ENCODE measurements around the gene PSG5.
"Not testable (repeated sequence)": the region's sequence is repeated elsewhere in the genome, so short reads cannot be mapped to it uniquely, and the experiment has no call there.

Gene PSG5

DNA sequence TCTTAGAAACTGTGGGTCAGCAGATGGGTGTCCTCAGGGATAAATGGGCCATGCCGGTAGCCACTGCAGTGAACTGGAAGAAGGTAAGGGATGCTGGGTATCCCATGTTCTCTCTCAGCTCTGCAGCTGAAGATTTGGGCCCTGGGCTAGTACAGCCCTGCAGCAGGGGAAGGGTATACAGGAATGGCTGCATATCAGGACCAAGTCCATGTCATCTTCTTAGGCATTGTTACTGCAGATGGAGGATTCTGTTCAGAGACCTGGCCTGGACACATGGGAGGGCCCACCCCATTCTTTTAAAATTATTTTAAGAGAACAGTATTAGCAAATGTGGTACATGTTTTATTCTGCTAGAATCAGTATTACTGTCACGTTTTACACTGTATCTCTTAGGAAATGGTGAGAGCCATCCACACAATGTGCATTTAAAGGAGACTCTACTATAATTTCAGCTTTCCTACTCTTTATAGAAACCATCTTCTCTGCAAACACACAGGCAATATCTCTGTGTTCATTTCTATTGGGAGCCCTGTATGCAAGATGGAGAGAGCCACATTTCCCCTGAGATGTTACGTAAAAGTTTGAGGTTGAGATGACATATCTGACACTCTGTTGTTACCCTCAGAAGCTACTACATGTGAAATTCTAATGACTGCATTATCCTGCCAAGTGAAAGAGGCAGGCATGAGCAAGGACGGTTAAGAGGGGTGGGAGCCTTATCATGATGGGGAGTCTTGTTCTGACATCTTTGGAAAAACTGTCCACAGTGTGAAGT, 6.2 kb upstream of the PSG5 start:
- DNase-seq (ENCODE audit: low read depth in 1 of 2, low spot score in 1 of 2); H3K27ac ChIP-seq (replicated peaks); H3K4me3 ChIP-seq (replicated peaks; ENCODE audit: insufficient read depth, low read length); H3K27me3 ChIP-seq (ENCODE audit: insufficient read depth, poor library complexity, severe bottlenecking): not testable (repeated sequence)

DNA sequence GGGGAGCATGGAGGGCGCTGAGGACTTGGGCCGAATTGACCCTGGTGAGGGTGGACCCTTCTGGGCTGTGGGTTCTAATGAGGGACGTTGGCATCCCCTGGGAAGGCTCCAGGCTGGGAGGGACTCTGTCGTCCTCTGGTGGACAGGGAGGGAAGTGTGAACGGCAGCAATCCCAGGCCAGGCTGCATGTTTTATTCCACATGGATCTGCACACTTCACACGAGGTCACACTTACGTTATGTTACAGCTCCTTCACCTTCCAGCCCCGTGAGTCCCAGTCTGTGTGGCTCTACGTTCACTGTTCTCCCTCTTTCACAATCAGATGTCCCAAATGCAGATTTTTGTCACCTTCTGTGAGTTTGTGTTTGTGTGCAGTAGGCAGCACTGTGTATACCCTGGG, 1.8 kb upstream of the PSG5 start:
- not testable (repeated sequence) for H3K27ac ChIP-seq (replicated peaks); H3K4me3 ChIP-seq (replicated peaks; ENCODE audit: insufficient read depth, low read length); H3K27me3 ChIP-seq (ENCODE audit: insufficient read depth, poor library complexity, severe bottlenecking); DNase-seq (ENCODE audit: low read depth in 1 of 2, low spot score in 1 of 2)

DNA sequence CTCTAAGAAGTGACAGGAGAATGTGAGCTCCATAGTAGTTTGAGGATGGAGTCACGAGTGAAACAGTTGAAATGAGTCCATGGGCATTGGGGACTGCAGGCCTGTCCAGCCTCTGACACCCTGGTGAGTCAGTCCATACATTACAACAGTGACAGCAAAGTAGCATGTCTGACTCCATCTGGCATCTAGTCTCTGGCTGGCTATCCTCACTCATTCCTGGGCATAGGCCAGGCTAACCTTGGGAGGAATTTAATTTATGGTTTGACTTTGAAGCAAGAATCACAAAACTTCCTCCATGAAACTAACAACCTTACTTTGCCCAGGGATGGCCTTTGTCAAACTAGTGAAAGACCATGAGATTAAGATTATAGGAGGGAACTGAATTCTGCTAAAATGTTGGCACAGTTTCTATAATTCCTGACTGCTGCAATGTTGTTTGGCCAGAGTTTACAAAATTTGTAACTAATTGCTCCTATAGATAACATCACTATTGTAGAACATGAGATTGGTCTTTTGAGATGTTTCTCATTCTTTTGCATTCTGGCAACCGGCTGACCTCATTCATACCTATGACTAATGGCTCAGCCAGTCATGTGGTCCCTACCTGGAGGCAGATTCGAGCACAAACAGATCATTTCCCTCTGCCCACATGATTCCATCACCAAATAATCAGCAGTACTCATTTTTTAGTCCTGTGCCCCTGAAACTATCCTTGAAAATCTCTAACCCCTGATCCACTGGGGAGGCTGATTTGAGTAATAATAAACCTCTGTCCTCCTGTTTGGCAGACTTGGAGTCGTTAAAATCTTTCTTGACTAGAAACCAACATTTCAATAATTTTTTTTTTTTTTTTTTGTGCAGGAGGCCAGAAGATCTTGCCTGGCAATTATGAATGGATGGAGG, 4.2 kb downstream of the PSG5 start:
- not testable (repeated sequence) for H3K4me3 ChIP-seq (replicated peaks; ENCODE audit: insufficient read depth, low read length); DNase-seq (ENCODE audit: low read depth in 1 of 2, low spot score in 1 of 2); H3K27me3 ChIP-seq (ENCODE audit: insufficient read depth, poor library complexity, severe bottlenecking); H3K27ac ChIP-seq (replicated peaks)

GRCh38 chr19:43179569-43180147, 6.7 kb downstream of the PSG5 start:
- not testable (repeated sequence) for H3K27me3 ChIP-seq (ENCODE audit: insufficient read depth, poor library complexity, severe bottlenecking); H3K27ac ChIP-seq (replicated peaks); DNase-seq (ENCODE audit: low read depth in 1 of 2, low spot score in 1 of 2); H3K4me3 ChIP-seq (replicated peaks; ENCODE audit: insufficient read depth, low read length)

GRCh38 chr19:43178577-43178976, 7.8 kb downstream of the PSG5 start:
- H3K27ac ChIP-seq (replicated peaks); DNase-seq (ENCODE audit: low read depth in 1 of 2, low spot score in 1 of 2); H3K4me3 ChIP-seq (replicated peaks; ENCODE audit: insufficient read depth, low read length); H3K27me3 ChIP-seq (ENCODE audit: insufficient read depth, poor library complexity, severe bottlenecking): not testable (repeated sequence)

DNA sequence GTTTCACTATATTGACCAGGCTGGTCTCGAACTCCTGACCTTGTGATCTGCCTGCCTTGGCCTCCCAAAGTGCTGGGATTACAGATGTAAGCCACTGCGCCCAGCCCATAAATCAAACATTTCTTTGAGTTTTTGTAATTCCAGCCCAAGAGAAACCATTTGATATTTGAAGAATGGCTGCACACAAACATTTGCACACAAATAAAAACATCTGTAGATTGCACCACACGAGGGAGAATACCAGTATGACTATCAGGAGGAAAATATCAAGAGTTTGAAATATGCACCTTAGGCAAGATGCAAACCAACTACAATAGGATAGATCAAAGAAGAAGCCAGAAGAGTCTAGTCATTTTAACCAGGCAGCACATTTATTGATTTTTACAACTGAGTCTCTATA, 20.4 kb downstream of the PSG5 start:
- not testable (repeated sequence) for DNase-seq (ENCODE audit: low read depth in 1 of 2, low spot score in 1 of 2)

GRCh38 chr19:43163135-43163534, 23.2 kb downstream of the PSG5 start:
- not testable (repeated sequence) for H3K27ac ChIP-seq (replicated peaks); H3K4me3 ChIP-seq (replicated peaks; ENCODE audit: insufficient read depth, low read length); H3K27me3 ChIP-seq (ENCODE audit: insufficient read depth, poor library complexity, severe bottlenecking); DNase-seq (ENCODE audit: low read depth in 1 of 2, low spot score in 1 of 2)

More for the DNA sequence above, 20.4 kb downstream of the PSG5 start:
- not testable (repeated sequence) for H3K27ac ChIP-seq (replicated peaks); H3K4me3 ChIP-seq (replicated peaks; ENCODE audit: insufficient read depth, low read length); H3K27me3 ChIP-seq (ENCODE audit: insufficient read depth, poor library complexity, severe bottlenecking)

GRCh38 chr19:43162261-43162660, 24.1 kb downstream of the PSG5 start:
- not testable (repeated sequence) for H3K27me3 ChIP-seq (ENCODE audit: insufficient read depth, poor library complexity, severe bottlenecking); H3K4me3 ChIP-seq (replicated peaks; ENCODE audit: insufficient read depth, low read length); H3K27ac ChIP-seq (replicated peaks); DNase-seq (ENCODE audit: low read depth in 1 of 2, low spot score in 1 of 2)

DNA sequence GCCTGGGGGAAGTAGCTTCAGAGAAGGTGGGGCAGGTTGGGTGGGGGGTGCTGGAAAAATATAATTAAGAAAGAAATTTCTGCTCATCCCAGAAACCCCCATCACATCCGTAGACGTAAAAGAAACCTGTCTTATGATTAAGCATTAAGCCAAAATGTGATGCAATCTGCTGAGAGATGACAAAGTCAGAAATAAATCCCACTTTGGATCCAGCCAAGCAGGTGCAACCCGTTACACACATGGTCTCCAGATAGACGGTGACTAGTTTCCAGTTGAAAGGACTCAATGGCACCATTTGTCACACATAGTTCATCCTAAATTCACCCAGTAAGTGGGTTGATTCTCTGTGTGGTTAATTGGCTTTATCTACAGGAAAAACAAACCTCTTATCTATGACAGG, 34.1 kb downstream of the PSG5 start:
- no peak for DNase-seq (ENCODE audit: low read depth in 1 of 2, low spot score in 1 of 2)
- TF ChIP-seq REST (IDR thresholded peaks at IDR 0.05; ENCODE audit: insufficient replicate concordance, low read depth) (no peak), POLR2AphosphoS5 (IDR thresholded peaks at IDR 0.05; ENCODE audit: low read depth) (no peak), SPI1 (IDR thresholded peaks at IDR 0.05; ENCODE audit: borderline replicate concordance, low read depth) (no peak), GABPA (IDR thresholded peaks at IDR 0.05; ENCODE audit: low read depth) (no peak)
- TF ChIP-seq, protein P1, sequence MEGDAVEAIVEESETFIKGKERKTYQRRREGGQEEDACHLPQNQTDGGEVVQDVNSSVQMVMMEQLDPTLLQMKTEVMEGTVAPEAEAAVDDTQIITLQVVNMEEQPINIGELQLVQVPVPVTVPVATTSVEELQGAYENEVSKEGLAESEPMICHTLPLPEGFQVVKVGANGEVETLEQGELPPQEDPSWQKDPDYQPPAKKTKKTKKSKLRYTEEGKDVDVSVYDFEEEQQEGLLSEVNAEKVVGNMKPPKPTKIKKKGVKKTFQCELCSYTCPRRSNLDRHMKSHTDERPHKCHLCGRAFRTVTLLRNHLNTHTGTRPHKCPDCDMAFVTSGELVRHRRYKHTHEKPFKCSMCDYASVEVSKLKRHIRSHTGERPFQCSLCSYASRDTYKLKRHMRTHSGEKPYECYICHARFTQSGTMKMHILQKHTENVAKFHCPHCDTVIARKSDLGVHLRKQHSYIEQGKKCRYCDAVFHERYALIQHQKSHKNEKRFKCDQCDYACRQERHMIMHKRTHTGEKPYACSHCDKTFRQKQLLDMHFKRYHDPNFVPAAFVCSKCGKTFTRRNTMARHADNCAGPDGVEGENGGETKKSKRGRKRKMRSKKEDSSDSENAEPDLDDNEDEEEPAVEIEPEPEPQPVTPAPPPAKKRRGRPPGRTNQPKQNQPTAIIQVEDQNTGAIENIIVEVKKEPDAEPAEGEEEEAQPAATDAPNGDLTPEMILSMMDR (IDR thresholded peaks at IDR 0.05; ENCODE audit: insufficient read depth, low read length): no peak
- Histone ChIP-seq H3K27me3 (ENCODE audit: insufficient read depth, poor library complexity, severe bottlenecking) (no peaks in the 10 kb centered on the region), H3K4me3 (replicated peaks; ENCODE audit: insufficient read depth, low read length) (no peak overlapping the region), H3K27ac (replicated peaks) (no peak overlapping the region)

GRCh38 chr19:43149788-43150187, 36.5 kb downstream of the PSG5 start:
- not testable (repeated sequence) for H3K4me3 ChIP-seq (replicated peaks; ENCODE audit: insufficient read depth, low read length); H3K27ac ChIP-seq (replicated peaks); H3K27me3 ChIP-seq (ENCODE audit: insufficient read depth, poor library complexity, severe bottlenecking); DNase-seq (ENCODE audit: low read depth in 1 of 2, low spot score in 1 of 2)
